Effector CD4-positive, alpha-beta T cell (primary cell): ENCODE data around the gene G3BP1.
"Not testable (repeated sequence)": the region's sequence is repeated elsewhere in the genome, so short reads cannot be mapped to it uniquely, and the experiment has no call there.

Experiments
- DNase-seq: peaks from one replicate; pipeline ENCODE4 v3.0.0-alpha.2; 2020

The G3BP1 gene

DNA sequence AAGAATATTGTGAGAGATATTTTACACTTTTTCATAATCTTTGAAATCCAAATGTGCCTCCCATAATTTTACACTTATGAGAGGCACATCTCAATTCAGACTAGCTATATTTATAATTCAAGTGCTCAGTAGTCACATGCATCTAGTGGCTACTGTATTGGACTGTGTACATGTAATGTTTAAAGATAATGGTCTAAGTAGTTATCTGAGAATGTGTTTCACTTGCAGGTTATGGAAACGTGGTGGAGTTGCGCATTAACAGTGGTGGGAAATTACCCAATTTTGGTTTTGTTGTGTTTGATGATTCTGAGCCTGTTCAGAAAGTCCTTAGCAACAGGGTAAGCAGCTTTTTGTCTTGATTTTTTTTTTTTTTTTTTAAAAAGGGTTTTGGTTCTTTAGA, 28.8 kb downstream of the G3BP1 start:
- no peak for DNase-seq

DNA sequence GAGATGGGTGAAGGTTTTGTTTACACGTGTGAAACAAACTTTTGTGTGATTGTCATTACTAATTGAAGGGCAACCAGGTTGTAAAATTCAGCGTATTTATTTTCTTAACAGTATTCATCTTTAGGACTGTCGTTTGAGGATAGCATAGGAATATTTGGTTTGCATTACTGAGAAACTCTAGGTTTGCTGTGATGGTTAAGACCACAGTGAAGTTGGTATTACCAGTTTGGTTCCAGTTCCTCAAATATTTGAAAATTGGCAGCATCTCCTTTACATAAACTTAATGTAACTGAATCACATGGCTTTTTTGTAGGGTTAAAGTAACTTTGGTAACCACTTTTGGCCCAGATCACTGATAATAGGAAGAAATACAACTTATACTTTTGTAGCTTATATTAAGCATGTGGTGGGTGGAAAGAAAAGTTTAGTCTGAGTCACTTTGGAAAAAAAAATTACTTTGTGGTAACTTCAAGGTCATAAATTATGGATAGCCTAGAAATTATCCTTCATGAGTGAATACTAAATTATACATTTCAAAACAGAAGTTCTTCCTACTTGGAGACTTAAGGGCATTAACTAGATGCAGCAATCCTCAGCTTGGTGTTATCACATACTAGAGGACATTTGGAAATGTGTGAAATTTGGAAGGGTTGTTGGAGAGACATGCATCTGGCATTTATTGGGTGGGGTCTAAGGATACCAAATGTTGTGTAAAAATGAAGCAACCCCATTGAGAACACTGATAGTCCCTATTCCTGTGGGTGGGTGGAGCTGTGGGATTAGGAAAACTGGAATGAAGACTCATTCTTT, 33.9 kb downstream of the G3BP1 start:
- no peak for DNase-seq

DNA sequence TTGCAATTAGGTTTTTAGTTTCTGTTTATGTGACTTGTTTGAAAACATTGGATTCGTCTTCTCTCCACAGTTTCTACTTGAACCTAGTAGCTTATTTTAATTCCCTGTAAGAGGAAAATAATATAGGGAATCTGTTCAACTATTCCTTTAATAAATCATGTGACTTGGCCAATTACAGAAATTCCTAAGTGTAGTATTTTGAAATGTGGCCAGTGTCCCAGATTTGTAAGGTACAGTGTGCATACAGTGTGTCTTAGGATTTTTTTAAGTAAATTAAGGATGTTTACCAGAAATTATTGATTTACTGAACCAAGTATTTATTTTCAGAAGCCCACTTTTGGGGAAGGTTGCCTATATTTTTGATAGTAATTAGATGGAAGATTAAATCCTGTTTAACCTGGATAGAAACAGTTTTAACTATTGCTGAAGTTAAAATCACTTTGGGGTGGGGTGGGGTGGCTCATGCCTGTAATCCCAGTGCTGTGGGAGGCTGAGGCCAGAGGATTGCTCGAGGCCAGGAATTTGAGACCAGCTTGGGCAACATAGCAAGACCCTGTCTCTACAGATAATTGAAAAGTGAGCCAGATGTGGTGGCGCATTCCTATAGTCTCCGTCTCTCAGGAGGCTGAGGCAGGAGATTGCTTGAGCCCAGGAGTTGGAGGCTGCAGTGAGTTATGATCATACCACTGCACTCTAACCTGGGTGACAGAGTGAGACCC, 36.9 kb downstream of the G3BP1 start:
- no peak for DNase-seq

DNA sequence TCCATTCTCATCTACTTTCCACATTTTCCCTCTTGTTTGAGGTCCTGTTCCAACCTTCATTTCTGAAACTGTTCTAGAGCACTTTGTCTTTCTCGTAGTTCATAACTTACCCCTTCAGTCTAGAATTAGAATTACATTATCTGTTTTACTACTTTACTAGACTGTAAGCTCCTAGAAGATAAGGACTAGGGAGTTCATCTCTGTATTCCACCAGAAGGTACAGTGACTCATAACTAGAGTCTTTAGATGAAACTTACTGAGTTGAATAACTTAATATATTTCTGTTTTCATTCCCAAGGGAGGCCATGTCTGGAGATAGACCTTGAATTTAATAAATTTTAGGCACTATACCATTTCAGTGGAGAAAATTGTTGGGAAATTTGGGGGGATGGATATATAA, 38.7 kb downstream of the G3BP1 start:
- DNase-seq = no peak

DNA sequence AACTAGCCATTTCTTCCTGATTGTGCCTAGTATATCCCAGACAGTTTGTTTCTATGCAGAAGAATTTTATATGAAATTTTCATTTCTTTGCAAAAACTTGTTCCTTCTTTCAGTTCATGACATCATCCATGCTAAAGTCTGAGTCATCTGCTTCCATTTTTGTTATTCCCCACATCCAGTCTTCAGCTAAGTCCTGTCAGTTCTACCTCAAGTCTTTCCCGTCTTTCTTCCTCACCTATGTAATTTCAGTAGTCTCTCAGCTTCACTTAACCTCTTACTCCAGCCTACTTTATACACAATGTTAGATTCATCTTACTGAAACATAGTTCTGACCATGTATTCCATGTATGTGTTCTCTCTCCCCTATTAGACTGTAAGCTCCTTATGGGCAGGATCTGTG, 39.1 kb downstream of the G3BP1 start:
- DNase-seq = no peak

DNA sequence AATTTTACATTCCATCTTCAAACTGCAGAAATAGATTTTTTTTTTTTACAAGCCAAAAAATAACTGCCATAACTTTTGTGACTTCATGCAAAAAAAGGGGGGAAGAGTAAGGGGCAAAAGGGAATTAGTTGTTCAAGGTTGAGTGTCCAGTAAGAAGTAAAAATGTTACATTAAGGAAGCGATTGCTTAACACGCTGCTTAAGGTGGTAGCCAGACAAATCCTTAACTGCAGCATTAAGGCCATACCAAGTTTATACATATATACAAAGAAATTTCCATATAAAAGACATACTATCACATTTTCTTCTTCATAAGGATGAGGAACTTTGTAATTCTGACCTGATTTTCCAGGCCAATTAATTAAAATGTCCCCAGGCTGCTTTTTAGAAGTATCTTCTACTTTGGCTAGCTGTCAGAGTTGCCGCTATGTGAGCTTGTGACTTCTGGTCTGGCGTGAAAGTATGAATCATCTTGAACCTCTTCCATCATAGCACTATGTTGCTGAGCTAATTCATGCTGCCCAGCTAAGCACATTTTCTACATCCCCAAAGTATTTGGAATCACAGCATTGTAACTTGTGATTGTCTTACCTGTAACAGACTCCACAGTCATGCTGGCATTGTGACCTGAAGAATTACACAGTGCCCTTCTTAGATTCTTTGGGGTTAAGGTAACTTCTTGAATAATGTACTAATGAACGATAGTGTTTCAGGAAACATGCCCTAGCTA, 40.0 kb downstream of the G3BP1 start:
- no peak for DNase-seq

DNA sequence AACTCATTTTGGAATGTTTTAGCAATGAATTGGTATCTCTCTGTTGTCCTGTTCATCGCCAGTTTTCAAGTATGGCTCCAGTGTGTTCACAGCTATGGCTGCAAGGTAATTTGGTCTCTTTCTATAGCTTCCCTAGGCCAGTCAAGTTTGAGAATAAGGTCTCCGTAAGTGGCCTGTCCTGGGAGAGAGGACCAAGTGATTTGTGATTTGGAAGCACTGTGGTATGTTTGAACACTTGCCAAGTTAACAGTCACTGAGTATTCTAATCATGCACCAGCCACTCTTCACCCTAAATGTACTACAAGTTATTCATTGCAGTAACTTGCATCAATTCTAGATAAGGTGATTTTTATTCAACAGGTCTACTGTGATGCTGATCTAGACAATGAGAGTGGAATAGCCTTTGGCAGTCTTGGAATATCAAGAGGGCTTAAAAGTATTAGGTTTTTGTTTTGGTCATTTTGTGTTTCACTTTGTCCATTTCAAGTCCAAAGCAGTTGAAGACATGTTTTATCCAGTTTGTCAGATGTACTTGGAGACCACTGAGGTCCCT, 41.1 kb downstream of the G3BP1 start:
- DNase-seq = no peak

DNA sequence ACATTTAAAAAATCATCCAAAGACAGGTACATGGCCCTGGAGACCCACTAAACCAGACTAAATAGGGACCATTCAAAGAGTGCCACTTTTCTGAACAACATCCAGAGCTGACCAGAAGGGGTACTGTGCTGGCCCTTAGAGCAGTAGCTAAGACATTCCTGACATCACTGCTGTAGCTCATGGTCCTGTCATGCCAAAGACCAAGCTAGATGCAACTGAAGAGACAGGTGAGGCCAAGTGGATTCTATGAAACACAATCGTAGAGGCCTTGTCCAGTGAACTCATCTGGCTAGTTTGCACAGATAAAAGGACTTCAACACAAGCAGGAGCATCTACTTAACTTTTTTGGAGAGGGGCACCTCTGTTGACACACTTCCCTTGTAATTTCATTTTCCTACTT, 43.3 kb downstream of the G3BP1 start:
- no peak for DNase-seq

DNA sequence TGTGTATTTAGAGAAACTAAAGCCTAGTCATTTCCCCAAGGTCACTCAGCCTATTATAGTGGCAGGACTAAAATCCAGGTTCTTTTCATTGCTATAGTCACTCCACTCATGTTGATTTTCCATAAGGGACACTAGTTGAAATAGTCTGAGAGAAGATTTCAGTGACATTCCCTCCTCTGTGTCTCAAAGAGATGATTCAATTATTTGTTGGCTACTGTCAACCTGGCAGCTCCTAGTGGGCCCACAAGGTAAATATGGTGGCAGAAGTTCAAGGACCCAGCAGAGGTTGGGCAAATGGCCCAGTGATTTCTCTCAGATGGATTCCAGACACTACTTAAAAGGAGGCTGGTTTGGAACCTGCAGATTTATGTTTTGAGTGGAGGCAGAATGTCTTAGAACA, 48.1 kb downstream of the G3BP1 start:
- no peak for DNase-seq

DNA sequence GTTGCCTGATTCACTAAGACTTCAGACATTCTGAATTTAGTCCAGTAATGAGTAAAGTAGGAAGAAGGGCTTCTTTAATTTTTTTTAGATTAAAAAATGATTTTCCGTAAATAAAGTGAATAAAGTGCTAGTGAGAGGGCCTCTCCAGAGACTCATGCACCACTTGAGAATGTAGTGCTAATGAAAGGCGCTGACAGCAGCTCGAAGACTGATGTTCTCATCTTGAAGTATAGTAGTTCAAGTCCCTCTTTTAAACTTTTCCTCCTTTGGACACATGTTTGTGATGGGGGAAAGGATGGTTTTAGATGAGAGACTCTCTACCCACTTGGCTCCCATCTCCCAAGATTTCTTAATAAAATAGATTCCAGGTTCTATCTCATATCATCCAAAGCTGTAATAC, 48.5 kb downstream of the G3BP1 start:
- DNase-seq = no peak

DNA sequence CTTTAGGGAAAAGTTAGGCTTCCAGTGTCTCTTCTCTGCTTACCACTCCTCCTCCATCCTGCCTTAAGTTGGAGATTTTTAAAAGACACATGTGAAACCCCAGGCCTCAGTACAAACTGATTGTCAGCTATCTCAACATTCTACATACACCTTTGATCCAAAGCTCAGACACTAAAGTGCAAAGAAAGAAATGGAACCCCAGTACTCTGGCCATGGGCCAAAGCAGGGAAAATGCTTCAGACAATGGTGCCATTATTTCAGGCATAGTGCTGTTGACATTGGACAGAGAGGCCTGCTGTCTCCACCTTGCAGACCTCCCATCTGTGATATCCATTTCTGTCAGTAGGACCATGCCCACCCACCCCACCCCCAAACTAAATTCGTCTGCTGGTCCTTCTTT, 49.1 kb downstream of the G3BP1 start:
- DNase-seq = no peak

DNA sequence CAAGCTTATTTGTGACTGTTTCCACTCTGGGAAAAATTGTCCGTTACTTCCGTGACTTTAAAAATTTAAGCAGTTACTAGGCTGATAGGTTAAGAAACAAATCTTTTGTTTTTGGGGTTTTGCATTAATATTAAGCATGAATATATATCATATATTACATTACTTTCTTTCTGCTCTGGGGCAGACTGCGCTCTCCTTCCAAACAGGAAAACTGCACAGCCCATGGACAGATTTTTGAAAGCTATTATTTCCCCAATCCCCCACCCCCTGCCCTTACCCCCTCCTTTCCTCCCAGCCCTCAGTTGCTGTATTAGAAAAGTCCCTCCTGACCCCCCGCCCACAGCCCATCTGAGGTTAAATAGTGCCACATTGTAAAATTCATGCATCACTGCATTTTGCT, 50.4 kb downstream of the G3BP1 start:
- no peak for DNase-seq

DNA sequence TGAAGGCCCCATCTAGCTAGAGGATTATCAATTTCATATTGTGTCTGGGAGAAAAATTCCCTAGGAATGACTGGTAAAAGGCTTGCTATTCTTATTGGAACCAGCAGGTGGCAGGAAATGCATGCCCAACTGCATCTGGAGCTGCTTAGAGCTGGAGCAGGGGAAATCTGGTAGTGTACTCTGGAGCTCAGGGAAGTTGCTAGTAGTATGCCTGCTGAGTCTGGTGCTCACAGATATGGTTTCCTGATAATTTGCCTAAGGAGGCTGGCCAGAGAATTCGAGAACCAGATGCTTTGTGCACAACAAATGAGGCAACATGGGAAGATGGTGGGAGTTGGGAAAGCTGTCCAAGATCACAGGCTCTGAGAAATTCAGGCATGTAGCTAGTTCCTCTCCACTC, 53.7 kb downstream of the G3BP1 start:
- peak; percentile 23 for DNase-seq

DNA sequence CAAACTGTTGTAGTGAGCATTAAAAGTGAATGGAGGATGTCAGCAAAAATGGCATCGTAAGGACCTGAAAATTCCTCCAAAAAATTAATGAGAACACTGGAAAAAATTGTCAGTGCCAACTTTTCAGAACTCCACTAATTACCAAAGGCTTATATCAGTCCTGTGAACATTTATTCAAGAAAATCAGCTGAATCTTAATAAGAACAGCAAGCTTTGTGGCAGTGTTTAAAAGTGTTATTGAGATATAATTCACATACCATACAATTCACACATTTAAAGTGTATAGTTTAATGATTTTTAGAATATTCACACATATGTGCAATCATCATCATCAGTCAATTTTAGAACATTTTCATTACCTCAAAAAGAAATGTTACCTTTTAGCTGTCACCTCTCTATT, 57.6 kb downstream of the G3BP1 start:
- no peak for DNase-seq

DNA sequence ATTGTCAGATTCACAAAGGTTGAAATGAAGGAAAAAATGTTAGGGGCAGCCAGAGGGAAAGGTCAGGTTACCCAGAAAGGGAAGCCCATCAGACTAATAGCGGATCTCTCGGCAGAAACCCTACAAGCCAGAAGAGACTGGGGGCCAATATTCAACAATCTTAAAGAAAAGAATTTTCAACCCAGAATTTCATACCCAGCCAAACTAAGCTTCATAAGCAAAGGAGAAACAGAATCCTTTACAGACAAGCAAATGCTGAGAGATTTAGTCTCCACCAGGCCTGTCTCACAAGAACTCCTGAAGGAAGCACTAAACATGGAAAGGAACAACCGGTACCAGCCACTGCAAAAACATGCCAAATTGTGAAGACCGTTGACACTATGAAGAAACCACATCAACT, 61.1 kb downstream of the G3BP1 start:
- DNase-seq = not testable (repeated sequence)

DNA sequence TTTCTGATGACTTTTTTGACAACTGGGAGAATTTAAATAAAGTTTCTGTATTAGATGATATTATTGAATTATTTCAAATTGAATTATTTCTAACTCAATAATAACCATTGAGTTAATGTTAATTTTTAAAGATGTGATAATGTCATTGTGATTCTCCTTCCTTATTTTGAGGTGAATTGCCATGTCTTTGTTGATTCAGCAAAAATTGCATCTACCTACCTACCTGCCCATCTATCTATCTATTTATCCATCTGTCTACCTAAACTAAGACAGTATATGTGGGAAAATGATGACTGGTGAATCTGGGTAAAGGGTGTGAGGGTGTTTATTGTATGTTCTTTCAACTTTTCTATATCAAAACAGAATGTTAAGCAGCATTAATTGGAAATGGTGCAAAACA, 75.0 kb downstream of the G3BP1 start:
- no peak for DNase-seq

DNA sequence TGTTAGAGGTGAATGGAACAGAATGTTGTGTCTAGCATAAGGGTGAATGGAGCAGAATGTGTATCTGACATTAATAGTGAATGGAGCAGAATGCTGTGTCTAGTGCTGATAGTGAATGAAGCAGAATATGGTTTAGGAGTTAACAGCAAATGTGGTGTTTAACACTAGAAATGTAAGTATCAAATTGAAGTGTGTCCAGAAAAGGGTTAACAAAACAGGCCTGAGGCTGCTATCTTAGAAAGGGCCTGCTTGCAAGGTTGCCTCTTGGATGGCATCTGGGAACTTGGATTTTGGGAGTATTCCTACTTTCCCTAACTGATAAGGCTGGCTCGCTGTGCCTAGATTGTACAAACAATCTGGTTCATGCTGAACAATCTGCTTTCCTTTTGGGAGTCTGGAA, 76.1 kb downstream of the G3BP1 start:
- DNase-seq = no peak

DNA sequence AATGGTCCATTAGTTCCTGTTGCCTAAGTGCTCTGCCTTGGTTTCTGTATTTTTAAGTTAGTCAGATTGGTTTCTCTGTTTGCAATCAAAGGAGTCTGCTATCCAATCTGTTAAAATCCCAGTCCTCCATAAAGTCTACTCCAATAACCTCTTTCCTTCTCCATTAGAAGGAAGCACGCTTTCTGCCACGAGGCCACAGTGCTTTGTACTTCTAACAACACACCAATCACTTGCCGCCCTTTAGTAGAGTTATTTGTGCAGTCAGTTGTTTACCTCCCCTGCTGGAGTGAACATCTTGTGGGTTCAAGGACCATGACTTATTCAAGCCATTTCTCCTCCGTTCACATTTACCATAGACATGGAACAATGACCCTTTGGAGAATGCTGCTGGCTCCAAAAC, 83.9 kb downstream of the G3BP1 start:
- DNase-seq = no peak

DNA sequence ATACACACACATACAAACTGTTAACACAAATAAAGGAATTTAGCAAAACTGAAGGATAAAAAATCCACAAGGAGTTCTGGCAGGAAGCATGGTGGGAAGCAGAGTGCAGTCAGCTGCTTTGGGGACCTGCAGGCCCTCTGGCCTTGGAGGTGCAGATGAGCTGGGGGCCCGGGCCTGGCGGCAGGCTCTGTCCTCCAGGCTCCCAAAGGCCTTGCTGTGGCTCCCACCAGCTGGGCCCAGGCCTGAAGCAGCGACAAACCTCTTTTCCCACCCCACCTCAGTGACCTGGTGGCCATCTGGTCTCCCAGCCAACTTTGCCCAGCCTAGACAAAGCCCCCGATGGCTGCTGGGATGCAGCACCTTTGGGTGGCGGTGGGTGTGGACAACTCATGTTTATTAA, 85.1 kb downstream of the G3BP1 start:
- no peak for DNase-seq

DNA sequence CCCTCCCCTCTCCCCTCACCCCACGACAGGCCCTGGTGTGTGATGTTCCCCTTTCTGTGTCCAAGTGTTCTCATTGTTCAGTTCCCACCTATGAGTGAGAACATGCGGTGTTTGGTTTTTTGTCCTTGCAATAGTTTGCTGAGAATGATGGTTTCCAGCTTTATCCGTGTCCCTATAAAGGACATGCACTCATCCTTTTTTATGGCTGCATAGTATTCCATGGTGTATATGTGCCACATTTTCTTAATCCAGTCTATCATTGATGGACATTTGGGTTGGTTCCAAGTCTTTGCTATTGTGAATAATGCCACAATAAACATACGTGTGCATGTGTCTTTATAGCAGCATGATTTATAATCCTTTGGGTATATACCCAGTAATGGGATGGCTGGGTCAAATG, 89.1 kb downstream of the G3BP1 start:
- DNase-seq = not testable (repeated sequence)
